ENCODE measurements around the gene LIX1L.

DNA sequence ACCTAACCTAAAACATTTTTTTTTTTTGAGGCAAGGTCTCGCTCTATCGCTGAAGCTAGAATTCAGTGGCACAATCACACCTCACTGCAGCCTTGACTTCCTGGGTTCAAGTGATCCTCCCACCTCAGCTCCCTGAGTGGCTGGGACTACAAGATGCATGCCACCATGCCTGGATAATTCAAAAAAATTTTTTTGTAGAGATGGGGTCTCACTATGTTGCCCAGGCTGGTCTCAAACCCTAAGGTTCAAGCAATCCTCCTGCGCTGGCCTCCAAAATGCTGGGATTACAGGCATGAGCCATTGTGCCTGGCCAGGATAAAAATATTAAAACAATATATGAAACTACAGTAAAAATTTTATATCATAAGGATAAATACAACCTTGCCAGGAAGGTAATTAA is 4.9 kb downstream of the LIX1L start:
- TF ChIP-seq POLR2A (IDR thresholded peaks at IDR 0.05; ENCODE audit: low read depth, low read length), result no peak
- no peak for TF ChIP-seq MAX (IDR thresholded peaks at IDR 0.05; ENCODE audit: insufficient read depth, insufficient read length)
- TF ChIP-seq EZH2 (IDR thresholded peaks at IDR 0.05; ENCODE audit: borderline replicate concordance, low read depth, low read length, severe bottlenecking), result no peak
- no peak for TF ChIP-seq CTCF (IDR thresholded peaks at IDR 0.05; ENCODE audit: extremely low read depth in 1 of 2, insufficient read depth in 1 of 2, low read depth in 1 of 2, low read length in 2 of 2)
- TF ChIP-seq POLR2AphosphoS5 (IDR thresholded peaks at IDR 0.05; ENCODE audit: insufficient read depth, low read depth, low read length), result no peak
